ENCODE data around the gene ADH7. TPM values are rescaled to one million over a fixed set of nuclear protein-coding genes. Genes with fewer than 3 reads are reported as not detected.

Gene ADH7
- polyA plus RNA-seq, 2 of the 4 experiments (the other 2 are of a cell fraction): not detected

- ATAC-seq (no peak), FAIRE-seq (no peak), DNase-seq (ENCODE audit: low read depth in 1 of 2, low spot score in 1 of 2) (no peak)
- CTCF ChIA-PET: no interaction called here
- TF ChIP-seq CEBPB (IDR thresholded peaks at IDR 0.05) (no peak), ZC3H11A (IDR thresholded peaks at IDR 0.05) (no peak), HOXA7 (CRISPR knock-in tag; IDR thresholded peaks at IDR 0.05) (no peak), CBX8 (IDR thresholded peaks at IDR 0.05) (no peak), NR3C1 (IDR thresholded peaks at IDR 0.05) (no peak), USF2 (IDR thresholded peaks at IDR 0.05) (no peak), RNF2 (IDR thresholded peaks at IDR 0.05; ENCODE audit: borderline replicate concordance, low read depth) (no peak), MAX (IDR thresholded peaks at IDR 0.05) (no peak), EHMT2 (IDR thresholded peaks at IDR 0.05; ENCODE audit: low read depth) (no peak), ELK1 (IDR thresholded peaks at IDR 0.05; ENCODE audit: low read depth, low read length) (no peak)
- no peak overlapping the region for H3K4me3 ChIP-seq
- no peak overlapping the region for H3K27ac ChIP-seq
- H3K9me3 ChIP-seq: no peaks in the 10 kb centered on the region
- no peak overlapping the region for H3K4me2 ChIP-seq
- H3K4me1 ChIP-seq: no peaks in the 10 kb centered on the region
- POLR2A ChIA-PET: no interaction called here
- WGBS (ENCODE audit: missing lambda C conversion rate): 70% methylated on average over 5 of the region's 5 CpGs
Measured at GRCh38 chr4:99437723-99438404, 2.7 kb upstream of the ADH7 start.

GRCh38 chr4:99436976-99437722 lies 2.0 kb upstream of the ADH7 start:
- TF ChIP-seq FOSB (CRISPR knock-in tag; IDR thresholded peaks at IDR 0.05) (no peak), HMGXB4 (CRISPR knock-in tag; IDR thresholded peaks at IDR 0.05; ENCODE audit: borderline replicate concordance) (no peak), ZFP36 (IDR thresholded peaks at IDR 0.05; ENCODE audit: borderline replicate concordance, partially characterized antibody) (no peak), ZC3H11A (IDR thresholded peaks at IDR 0.05) (no peak), NPAS2 (CRISPR knock-in tag; IDR thresholded peaks at IDR 0.05; ENCODE audit: borderline replicate concordance) (no peak), SREBF2 (IDR thresholded peaks at IDR 0.05) (no peak), EHMT2 (IDR thresholded peaks at IDR 0.05; ENCODE audit: low read depth) (no peak), USF2 (IDR thresholded peaks at IDR 0.05) (no peak), HOXA7 (CRISPR knock-in tag; IDR thresholded peaks at IDR 0.05) (no peak), HEYL (CRISPR knock-in tag; IDR thresholded peaks at IDR 0.05) (no peak), PBX3 (IDR thresholded peaks at IDR 0.05) (no peak), POLR2A (IDR thresholded peaks at IDR 0.05; ENCODE audit: low read length) (no peak), RCOR1 (IDR thresholded peaks at IDR 0.05; ENCODE audit: low read depth, low read length) (no peak), ZNF302 (CRISPR knock-in tag; IDR thresholded peaks at IDR 0.05) (no peak), CHD4 (IDR thresholded peaks at IDR 0.05; ENCODE audit: borderline replicate concordance) (no peak), HDAC2 (IDR thresholded peaks at IDR 0.05) (no peak)
- H3K27ac ChIP-seq: no peak overlapping the region
- H3K4me1 ChIP-seq: no peaks in the 10 kb centered on the region
- no peak for FAIRE-seq
- POLR2A ChIA-PET: no interaction called here
- no peak overlapping the region for H3K4me2 ChIP-seq
- no peak for DNase-seq (ENCODE audit: low read depth in 1 of 2, low spot score in 1 of 2)
- H3K4me3 ChIP-seq: no peak overlapping the region
- no peaks in the 10 kb centered on the region for H3K9me3 ChIP-seq
- 71% methylated on average over 3 of the region's 3 CpGs for WGBS (ENCODE audit: missing lambda C conversion rate)
- no peak for ATAC-seq
- CTCF ChIA-PET: no interaction called here

Measured in A549 (cell line).